Activated CD4-positive, alpha-beta T cell treated with anti-CD3 and anti-CD28 coated beads for 1 hour (primary cell): ENCODE results near the gene ZBTB49.

Source experiments
- DNase-seq: peaks from one replicate; pipeline ENCODE4 v3.0.0-alpha.2; 2020

Gene ZBTB49

DNA sequence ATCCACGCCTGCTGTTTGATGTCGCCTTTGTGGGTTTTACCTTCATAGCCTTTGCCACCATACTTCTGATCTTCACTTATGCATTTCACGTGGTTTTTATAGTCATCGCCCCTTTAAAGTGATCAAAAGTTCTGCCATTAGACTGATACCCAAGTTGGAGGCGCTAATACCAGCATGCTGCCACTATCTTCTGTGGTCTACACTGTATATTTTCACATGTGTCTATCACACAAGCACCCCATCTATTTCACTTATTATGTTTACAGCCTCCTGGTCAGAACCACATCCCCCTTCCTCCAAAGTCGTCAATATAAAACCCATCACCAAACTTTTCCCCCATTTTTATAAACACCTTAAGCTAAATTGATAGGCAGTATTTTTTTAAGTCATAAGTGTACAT, 8.3 kb upstream of the ZBTB49 start:
- no peak for DNase-seq

DNA sequence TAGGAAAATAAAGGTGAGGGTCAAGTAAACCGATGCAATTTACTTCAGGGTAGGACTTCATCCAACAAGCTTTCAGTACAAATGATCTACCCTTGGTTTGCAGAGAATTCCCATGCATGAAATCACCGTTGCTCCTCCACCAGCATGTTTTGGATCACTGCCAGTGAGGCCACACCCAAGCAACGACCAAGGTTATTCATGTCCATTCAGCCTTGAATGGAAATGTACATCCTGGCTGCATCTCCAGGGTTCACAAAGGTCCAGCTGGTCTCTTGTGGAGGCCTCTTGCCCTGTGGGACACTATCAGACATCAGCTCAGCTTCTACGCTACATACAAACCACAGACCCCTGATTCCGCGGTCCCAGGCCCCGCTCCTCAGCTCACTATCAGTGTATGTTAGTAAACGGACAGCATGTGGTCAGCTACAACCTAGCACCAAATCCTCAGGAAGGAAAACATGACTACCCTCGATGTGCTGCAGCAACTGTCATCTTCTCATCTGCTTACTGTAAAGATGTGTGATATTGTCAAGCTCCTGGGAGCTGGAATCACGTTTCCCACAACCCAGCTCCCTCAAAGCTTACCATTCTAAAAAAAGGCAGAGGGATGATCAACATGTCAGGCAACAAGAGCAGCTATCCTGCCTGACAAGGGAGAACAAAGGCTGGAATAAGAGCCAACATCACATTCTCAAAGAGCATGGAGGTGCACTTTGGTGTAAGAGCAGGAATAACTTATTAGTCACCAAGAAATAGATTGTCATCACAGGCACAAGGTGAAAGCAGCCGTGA, 5.0 kb upstream of the ZBTB49 start:
- no peak for DNase-seq

DNA sequence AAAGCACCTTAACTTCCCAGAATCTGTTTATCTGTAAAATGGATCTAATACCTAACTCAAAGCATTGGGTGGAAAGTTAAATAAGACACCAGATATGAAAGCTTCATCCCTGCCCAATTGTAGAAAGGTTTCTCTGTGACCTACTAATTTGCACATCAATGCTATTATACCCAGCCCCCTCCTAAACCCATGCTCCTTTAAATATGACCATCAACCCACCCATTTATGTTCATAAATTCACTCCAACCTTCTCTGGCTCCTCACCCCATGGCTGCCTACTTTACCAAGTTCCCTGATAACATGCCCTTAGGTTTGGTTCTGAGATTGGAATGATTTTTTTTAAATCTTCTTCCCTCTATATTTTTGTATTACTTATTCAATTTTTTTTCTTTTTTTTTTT, 2.0 kb upstream of the ZBTB49 start:
- DNase-seq, result no peak

DNA sequence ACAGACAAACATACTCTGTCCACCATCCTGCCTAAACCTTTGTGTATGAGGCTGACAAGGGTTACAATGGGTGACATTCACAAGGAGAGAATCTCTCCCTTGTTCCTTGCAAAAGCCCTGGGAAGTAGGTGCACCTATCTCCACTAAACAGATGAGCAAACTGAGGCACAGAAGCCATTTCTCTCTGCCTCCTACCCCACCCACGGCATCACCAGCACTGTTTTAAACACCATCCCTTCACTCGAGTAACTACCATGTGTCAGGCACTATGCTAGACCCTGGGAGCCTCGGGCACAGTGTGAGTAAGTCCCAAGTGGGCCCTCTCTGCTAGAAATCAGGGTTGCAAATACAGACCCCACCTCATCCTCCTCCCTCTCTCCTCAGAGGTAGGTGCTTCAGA, 996 bp upstream of the ZBTB49 start:
- no peak for DNase-seq

DNA sequence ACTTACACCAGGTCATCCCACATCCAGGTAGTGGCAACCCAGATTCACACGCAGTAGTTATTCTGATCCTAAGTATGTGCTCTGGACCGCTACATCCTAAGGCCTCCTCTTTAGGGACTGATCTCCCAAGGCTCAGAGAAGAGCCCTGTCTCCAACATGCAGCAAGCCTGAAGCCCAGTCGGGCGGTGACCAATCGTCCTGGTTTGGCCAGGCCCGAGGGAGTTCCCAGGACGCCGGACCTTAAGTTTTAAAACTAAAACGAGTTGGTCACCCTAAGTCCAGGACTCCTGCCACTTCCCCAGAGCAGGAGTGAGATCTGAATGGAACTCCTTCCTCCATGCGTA, 482 bp upstream of the ZBTB49 start:
- no peak for DNase-seq

DNA sequence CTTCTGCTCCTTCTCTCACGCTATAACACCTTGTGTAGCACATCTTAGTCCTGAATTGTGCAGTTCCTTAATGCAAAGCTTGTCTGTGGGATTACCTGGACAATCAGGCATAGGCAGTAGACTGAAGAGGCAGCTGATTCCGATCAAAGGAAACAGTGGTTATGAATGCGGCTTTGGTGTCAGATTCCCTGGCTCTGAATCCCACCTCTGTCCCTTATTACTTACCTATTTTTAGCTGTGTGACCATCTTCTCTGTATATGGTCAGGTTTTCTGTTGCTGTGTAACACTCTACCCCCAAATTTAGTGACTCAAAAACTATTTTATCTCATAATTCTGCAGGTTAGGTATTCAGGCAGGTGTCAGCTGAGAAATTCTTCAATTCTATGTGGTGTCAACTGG, 3.2 kb downstream of the ZBTB49 start:
- DNase-seq, result no peak

DNA sequence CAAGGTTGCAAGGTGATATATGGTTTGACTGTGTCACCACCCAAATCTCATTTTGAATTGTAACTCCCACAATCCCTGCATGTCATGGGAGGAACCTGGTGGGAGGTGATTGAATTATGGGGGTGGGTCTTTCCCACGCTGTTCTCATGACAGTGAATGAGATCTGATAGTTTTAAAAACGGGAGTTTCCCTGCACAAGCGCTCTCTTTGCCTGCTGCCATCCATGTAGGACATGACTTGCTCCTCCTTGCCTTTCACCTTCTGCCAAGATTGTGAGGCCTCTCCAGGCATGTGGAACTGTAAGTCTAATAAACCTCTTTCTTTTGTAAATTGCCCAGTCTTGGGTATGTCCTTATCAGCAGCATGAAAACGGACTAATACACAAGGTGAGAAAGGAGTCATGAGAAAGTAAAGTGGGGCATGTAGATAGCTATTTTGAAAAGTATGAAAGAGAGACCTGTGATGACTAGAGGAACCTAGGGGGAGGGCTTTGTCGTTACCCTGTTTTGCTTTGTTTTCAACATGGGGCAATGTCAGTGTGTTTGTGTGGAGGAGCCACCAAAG, 6.3 kb downstream of the ZBTB49 start:
- no peak for DNase-seq

DNA sequence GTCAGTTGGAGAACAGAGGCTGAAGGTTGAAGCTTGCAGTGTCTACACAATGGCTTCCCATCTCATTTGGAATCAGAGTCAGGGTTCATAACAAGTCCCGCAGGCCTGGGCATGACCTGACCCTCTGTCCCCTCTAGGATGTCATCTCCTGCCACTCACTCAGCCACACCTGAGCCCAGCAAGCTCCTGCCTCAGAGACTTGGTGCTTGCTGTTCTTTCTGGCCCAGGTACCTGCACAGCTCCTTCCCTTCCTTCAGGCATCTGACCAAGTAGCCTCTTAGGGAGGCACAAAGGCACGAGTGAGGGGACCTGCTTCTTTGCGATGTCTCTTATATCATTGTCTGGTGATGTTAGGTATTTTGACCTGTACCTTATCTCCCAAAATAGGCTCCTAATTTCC, 9.0 kb downstream of the ZBTB49 start:
- DNase-seq, result no peak

DNA sequence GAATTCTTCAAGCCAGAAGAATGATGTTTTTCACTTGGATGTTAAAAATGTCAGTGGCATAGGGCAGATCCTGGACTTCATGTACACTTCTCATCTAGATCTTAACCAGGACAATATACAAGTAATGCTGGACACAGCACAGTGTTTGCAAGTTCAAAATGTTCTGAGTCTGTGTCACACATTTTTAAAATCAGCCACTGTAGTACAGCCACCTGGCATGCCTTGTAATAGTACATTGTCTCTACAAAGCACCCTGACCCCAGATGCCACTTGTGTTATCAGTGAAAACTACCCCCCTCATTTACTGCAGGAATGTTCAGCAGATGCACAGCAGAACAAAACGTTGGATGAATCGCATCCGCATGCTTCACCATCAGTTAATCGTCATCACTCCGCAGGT, 11.9 kb downstream of the ZBTB49 start:
- no peak for DNase-seq

DNA sequence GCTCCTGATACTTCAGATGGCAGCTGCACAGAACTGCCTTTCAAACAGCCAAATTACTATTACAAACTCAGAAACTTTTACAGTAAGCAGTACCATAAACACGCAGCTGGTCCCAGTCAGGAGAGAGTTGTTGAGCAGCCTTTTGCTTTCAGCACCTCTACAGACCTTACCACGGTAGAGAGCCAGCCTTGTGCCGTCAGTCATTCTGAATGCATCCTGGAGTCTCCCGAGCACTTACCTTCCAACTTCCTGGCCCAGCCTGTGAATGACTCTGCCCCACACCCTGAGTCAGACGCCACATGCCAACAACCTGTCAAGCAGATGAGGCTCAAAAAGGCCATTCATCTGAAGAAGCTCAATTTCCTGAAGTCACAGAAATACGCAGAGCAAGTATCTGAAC, 12.4 kb downstream of the ZBTB49 start:
- DNase-seq, result no peak

DNA sequence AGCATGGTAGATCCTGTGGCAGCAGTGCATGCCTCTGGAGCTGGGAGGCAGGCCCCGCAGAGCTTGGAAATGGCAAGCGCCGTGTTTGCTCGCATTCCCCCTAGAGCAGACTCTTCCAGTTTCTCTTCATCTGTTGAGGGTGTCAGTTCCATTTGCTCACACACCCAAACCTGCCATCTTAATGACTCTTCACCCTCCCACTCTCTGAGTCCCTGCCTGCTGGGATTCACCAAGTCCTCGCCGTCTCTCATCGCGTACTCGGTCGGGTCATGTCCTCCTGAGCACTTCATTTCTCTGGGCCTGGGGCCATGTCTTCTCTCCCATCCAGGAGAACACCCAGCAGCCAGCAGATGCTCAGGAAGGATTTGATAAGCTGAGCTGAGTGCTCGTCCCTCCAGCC, 16.9 kb downstream of the ZBTB49 start:
- no peak for DNase-seq

DNA sequence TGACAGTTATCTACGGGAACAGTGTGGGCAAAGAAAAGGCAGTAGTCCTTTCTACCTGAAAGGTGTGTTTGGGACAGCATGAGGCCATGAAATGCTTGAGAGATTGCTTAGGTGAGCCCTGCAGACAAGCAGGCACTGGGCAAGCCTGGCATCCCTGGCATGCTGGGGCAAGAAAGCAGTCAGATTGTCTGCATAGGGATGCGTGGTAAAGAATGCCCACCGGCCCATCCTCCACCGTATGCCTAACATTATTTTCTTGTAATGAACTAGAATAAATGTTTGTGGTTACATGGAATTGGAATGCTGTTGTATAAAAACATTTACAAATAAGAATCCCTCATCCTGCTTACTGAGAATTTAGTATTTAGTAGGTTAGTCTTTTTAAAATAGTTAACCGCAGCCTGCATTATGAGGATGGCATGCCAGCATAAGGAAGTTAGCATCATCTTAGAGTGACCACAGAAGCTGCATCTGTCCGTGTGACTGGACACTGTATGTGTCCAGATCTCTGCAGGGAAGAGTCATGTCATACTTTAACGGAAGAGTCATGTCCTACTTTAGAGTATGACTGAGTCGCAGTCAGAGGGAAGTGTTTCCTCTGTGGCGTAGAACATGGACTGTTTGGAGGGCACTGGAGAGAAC, 18.9 kb downstream of the ZBTB49 start:
- DNase-seq, result no peak

DNA sequence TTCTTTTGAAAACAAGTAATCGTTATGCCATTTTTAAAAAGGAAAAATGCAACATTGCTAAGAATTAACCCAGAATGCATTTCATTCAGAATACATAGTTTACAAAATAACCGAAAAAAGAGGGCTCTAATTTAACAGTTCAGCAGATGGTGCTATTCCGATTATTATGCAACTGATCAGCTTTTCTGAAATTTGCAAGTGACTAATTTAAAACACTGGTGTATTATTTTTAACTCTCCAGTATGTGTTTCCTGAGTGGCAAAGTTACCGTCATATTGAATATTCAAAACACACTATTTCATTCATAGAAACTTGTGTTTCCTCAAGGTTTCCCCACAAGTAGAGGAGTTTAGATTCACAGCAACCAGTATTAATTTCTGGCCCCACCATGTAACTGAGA, 21.1 kb downstream of the ZBTB49 start:
- no peak for DNase-seq

DNA sequence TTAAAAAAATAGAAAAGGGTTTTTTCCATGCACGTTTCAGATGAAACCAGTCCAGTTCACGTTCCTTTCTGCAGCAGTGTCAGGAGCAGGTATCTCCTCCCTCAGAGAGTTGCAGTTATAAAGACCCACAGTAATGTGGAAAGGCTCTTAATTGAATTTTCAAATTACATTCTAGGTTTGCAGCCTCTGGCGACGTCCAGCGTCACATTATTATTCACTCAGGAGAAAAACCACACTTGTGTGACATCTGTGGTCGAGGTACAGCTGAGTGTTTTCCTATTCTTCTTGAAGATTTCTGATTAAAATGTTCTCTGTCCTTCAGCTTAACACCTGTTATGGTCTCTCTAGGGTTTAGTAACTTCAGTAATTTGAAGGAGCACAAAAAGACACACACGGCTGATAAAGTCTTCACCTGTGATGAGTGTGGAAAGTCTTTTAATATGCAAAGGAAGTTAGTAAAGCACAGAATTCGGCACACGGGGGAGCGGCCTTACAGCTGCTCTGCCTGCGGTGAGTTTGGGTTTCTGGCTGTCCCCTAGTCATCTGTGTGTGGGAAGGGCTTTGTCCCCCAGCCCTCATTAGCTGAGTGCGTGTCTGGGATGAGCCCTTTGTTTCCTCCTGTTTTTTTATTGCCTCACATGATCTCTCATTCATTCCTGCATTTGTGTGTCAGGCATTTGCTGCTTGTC, 25.6 kb downstream of the ZBTB49 start:
- DNase-seq, result no peak

DNA sequence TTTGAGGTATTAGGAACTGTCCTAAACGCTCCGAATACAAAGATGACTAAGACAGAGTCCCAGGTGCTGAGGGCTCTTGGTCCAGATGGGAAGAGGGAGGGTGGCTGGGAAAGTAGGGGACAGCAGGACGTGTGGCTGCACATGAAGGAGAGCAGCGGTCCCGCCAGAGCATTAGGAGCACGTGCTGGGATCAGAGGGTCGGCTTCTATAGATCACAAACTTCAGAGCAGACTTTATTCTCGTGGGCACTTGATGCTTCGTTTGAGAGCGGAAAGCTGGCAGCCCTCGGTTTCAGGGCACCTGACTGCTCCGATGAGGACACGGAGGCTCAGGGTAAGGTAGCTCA, 26.1 kb downstream of the ZBTB49 start:
- no peak for DNase-seq

DNA sequence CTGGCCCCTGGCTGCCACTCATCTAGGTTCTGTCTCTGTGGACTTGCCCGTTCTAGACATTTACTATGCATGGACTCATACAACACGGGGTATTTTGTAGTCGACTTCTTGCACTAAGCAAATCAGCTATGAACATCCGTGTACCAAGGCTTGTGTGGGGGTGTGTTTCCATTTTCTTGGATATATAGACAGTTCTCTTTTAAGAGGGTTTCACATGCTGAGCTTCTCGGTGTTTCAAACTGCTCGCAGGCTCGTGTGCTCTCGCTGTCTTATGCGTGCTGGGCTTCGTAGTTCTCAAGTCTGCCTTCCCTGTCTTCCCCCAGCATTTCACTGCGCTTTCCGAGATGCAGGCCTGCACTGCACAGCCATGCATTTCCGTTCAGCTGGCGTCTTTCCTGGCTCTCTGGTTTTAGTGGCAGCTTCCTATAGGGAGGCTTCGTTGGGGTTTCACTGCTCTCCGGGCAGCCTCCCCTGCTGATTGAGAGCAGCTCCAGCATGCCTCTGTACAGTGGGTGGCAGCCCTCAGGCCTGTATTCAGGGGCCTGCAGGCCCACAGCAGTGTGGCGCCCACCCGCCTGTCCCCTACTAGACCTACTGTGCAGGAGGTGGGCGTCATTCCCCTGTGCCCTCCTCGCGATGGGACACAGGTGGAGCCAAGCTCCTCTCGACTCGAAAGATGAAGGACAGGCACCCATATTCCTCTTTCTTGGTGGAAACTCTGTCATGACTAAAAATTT, 27.6 kb downstream of the ZBTB49 start:
- no peak for DNase-seq

DNA sequence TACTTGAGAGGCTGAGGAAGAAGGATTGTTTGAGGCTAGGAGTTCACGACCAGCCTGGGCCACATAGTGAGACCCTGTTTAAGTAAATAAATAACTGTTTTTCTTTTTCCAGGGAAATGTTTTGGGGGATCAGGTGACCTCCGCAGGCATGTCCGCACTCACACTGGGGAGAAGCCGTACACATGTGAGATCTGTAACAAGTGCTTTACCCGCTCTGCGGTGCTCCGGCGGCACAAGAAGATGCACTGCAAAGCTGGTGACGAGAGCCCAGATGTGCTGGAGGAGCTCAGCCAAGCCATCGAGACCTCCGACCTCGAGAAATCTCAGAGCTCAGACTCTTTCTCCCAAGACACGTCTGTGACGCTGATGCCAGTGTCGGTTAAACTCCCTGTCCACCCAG, 30.5 kb downstream of the ZBTB49 start:
- DNase-seq, result no peak

DNA sequence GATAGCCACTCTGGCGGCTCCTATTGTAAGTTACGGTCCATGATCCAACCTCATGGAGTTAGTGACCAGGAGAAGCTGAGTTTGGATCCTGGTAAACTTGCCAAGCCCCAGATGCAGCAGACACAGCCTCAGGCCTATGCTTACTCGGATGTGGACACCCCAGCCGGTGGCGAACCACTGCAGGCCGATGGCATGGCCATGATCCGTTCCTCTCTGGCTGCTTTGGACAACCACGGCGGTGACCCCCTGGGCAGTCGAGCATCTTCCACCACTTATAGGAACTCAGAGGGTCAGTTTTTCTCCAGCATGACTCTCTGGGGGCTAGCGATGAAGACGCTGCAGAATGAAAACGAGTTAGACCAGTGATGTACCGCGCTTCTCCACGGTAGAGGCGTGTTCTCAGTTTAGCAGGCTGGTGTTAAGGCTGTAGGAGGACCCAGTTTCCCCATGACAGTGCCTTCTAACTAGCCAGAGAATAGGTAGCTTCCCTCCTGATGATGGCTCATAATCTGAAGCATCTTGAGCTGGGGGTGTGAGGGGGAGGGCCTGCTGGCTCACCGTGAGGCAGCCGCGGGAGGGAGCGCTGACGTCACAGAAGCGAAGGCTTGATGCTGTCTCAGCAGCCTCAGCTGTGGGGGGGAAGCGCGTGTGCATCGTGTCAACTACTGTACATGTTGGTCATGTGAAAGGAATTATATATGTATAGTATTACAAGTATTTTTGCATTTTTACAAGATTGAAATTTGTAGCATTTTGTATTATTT, 31.1 kb downstream of the ZBTB49 start:
- no peak for DNase-seq

DNA sequence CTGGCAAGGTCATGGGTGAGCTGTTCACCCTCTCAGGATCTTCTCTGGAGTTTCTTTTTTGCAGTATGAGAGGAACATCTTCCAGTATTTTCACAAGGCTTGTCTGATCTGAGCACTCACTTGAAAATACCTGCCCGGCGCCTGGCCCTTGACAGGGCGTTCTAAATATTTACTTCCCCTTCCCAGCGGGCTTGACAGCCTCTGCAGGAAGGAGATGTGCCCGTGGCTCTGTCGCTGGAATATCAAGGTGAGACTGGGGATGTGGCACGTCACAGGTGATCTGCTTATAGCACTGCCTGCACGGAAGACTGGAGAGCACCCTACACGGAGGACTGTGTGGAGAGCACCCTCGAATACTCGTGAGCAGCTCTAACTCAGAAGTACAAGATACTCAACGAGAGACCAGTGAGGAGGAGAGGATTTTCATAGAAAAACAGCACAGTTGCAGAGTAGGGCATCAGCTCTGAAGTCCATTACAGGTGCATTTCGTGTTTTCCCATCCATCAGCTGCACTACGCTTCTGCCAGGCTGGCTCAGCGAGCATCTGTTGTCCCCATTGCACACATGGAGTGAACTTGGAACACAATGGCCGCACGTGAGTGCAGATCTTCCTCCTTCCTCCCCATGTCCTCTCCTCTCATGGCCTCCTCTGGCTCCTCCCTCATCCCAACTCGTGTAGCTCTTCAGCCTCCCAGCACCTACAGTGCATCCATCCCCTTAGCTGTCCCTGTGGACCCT, 32.1 kb downstream of the ZBTB49 start:
- no peak for DNase-seq

DNA sequence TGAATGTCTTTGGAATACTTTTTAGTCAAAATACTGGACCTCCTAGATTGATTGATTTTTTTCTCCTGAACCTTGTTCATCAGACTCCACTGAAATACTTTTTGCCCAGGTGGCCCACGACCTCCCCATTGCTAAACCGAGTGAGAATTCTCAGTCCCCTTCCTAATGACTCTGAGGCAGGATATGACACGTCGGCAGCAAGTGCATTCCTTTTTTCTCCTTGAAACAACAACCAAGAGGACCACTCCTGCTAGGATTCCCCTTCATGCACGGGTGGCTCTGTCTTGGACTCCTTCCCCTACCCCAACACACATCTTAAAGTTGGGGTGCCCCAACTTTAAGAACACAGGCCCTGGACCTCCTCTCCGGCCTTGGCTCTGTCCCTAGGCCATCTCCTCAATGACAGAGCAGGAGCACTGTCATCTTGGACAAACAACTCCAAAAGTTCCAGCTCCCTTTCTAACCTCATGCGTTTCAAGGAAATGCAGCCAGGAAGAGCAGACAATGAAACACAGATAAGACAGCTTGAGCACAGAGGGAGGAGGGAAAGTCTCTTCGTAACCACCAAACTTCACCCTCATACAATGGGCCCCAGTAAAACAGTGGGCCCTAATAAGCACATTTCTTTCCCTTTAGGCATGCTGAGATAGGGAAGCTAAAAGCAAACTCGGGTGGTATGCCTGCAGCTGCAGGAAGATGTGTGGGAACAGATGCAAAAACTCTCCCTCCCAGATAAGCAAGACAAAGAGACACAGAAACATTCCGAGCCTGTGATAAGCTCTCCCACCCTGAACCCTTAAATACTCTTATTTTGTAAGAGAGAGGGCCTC, 33.9 kb downstream of the ZBTB49 start:
- DNase-seq, result no peak

DNA sequence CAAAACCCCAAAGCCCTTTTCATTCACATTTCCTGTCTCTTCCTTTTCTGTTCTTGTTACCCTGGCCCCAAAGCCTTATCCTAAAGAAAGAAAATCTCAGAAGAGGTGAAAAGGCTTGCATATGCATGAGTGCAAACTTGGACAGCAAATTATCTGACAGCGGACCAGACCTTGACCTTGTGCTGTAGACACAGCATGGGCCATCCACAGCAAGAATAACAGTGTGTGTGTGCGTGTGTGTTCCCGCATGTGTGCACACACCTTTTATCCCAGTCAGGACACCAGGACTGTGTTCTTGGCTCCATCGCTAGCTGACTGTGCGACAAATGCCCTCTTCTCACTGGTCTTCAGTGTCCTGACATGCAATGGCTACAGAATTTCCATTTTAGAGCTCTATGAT, 35.3 kb downstream of the ZBTB49 start:
- no peak for DNase-seq
